Rectal smooth muscle tissue (tissue), 1 donor: ENCODE measurements around the gene DZANK1.
"Not testable (repeated sequence)": the region's sequence is repeated elsewhere in the genome, so short reads cannot be mapped to it uniquely, and the experiment has no call there.

Experiments used
- H3K27ac ChIP-seq: one replicate; pipeline ENCODE4 v1.7.0; 2013; ENCODE audit warnings: low read depth, low read length, inconsistent platforms
- H3K27me3 ChIP-seq: one replicate; pipeline ENCODE4 v1.7.0; 2013; ENCODE audit warnings: low read length; ENCODE audit not compliant: control insufficient read depth, insufficient read depth
- H3K36me3 ChIP-seq: one replicate; pipeline ENCODE4 v1.7.0; 2013; ENCODE audit warnings: low read length; ENCODE audit not compliant: control insufficient read depth, insufficient read depth
- H3K4me1 ChIP-seq: one replicate; pipeline ENCODE4 v1.7.0; 2013; ENCODE audit warnings: low read length; ENCODE audit not compliant: control insufficient read depth, insufficient read depth
- H3K4me3 ChIP-seq: one replicate; pipeline ENCODE4 v1.7.0; 2013; ENCODE audit warnings: low read length
- H3K9ac ChIP-seq: one replicate; pipeline ENCODE4 v1.7.0; 2013; ENCODE audit warnings: low read length

The DZANK1 gene

GRCh38 chr20:18466894-18467730 is at the start of gene DZANK1, which contains the start of gene POLR3F:
Gene DZANK1, minus strand, starts transcription at chr20:18467030. Its CDS starts 1,672 bp downstream, at chr20:18465358.
Gene POLR3F, plus strand, starts transcription at chr20:18467390. Its CDS starts 117 bp downstream, at chr20:18467507.
- H3K27ac ChIP-seq, result peak within 1 kb of the TSS; percentile 94
- H3K4me3 ChIP-seq, result peak within 1 kb of the TSS; percentile 90
- H3K4me1 ChIP-seq, result peaks cover 6% of the 10 kb centered on the region
- H3K9ac ChIP-seq, result peak within 1 kb of the TSS; percentile 40
- H3K27me3 ChIP-seq, result no peaks in the 10 kb centered on the region
- peaks cover 6% of the 10 kb centered on the region for H3K36me3 ChIP-seq

- H3K27me3 ChIP-seq, result no peaks in the 10 kb centered on the region
- peaks cover 8% of the 10 kb centered on the region for H3K36me3 ChIP-seq
- no peak overlapping the region for H3K9ac ChIP-seq
- H3K4me1 ChIP-seq, result no peaks in the 10 kb centered on the region
- H3K4me3 ChIP-seq, result no peak overlapping the region
- H3K27ac ChIP-seq, result no peak overlapping the region
Measured at GRCh38 chr20:18515973-18516372, 49.1 kb upstream of the DZANK1 start.

GRCh38 chr20:18514127-18514526 is 47.3 kb upstream of the DZANK1 start:
- Histone ChIP-seq H3K27me3 (no peaks in the 10 kb centered on the region), H3K36me3 (peaks cover 8% of the 10 kb centered on the region), H3K9ac (no peak overlapping the region), H3K4me1 (no peaks in the 10 kb centered on the region), H3K4me3 (no peak overlapping the region), H3K27ac (no peak overlapping the region)

- peaks cover 8% of the 10 kb centered on the region for H3K36me3 ChIP-seq
- H3K4me1 ChIP-seq, result peaks cover 3% of the 10 kb centered on the region
- no peak overlapping the region for H3K4me3 ChIP-seq
- H3K27ac ChIP-seq, result no peak overlapping the region
- H3K27me3 ChIP-seq, result no peaks in the 10 kb centered on the region
- H3K9ac ChIP-seq, result no peak overlapping the region
Measured at GRCh38 chr20:18513208-18513607, 46.4 kb upstream of the DZANK1 start.

GRCh38 chr20:18511571-18511970 is 44.7 kb upstream of the DZANK1 start:
- H3K9ac ChIP-seq, result no peak overlapping the region
- no peak overlapping the region for H3K4me3 ChIP-seq
- H3K27ac ChIP-seq, result no peak overlapping the region
- no peaks in the 10 kb centered on the region for H3K27me3 ChIP-seq
- peaks cover 6% of the 10 kb centered on the region for H3K4me1 ChIP-seq
- peaks cover 8% of the 10 kb centered on the region for H3K36me3 ChIP-seq

GRCh38 chr20:18507218-18508191 is 40.7 kb upstream of the DZANK1 start, which contains the start of gene SEC23B:
Gene SEC23B, plus strand, starts transcription at chr20:18507940. Its CDS starts 2,896 bp downstream, at chr20:18510836.
- H3K9ac ChIP-seq, result peak within 1 kb of the TSS; percentile 90
- peaks cover 6% of the 10 kb centered on the region for H3K4me1 ChIP-seq
- no peaks in the 10 kb centered on the region for H3K36me3 ChIP-seq
- peak within 1 kb of the TSS; percentile 98 for H3K4me3 ChIP-seq
- peak within 1 kb of the TSS; percentile 98 for H3K27ac ChIP-seq
- no peaks in the 10 kb centered on the region for H3K27me3 ChIP-seq

- peak overlapping the region; percentile 98 for H3K27ac ChIP-seq
Measured at GRCh38 chr20:18506744-18507143, 39.9 kb upstream of the DZANK1 start.

GRCh38 chr20:18504479-18505060 is 37.7 kb upstream of the DZANK1 start:
- no peak overlapping the region for H3K9ac ChIP-seq
- H3K4me3 ChIP-seq, result no peak overlapping the region
- no peaks in the 10 kb centered on the region for H3K27me3 ChIP-seq
- peaks cover 6% of the 10 kb centered on the region for H3K4me1 ChIP-seq
- no peak overlapping the region for H3K27ac ChIP-seq
- H3K36me3 ChIP-seq, result no peaks in the 10 kb centered on the region

More at GRCh38 chr20:18506744-18507143, 39.9 kb upstream of the DZANK1 start:
- H3K4me1 ChIP-seq, result peaks cover 6% of the 10 kb centered on the region
- no peaks in the 10 kb centered on the region for H3K27me3 ChIP-seq
- H3K4me3 ChIP-seq, result peak overlapping the region; percentile 98
- no peaks in the 10 kb centered on the region for H3K36me3 ChIP-seq
- no peak overlapping the region for H3K9ac ChIP-seq

- H3K9ac ChIP-seq, H3K27ac ChIP-seq, H3K27me3 ChIP-seq, H3K36me3 ChIP-seq, H3K4me3 ChIP-seq, H3K4me1 ChIP-seq: not testable (repeated sequence)
Measured at GRCh38 chr20:18501672-18502071, 34.8 kb upstream of the DZANK1 start.

- peaks cover 6% of the 10 kb centered on the region for H3K4me1 ChIP-seq
- H3K9ac ChIP-seq, result no peak overlapping the region
- no peaks in the 10 kb centered on the region for H3K27me3 ChIP-seq
- H3K27ac ChIP-seq, result no peak overlapping the region
- H3K36me3 ChIP-seq, result no peaks in the 10 kb centered on the region
- H3K4me3 ChIP-seq, result peak overlapping the region; percentile 95
Measured at GRCh38 chr20:18497603-18498002, 30.8 kb upstream of the DZANK1 start.

GRCh38 chr20:18496740-18497592 is 30.1 kb upstream of the DZANK1 start, which contains the start of gene RBBP9:
Gene RBBP9, minus strand, starts transcription at chr20:18497225. Its CDS starts 58 bp downstream, at chr20:18497167.
- peaks cover 6% of the 10 kb centered on the region for H3K4me1 ChIP-seq
- H3K4me3 ChIP-seq, result peak within 1 kb of the TSS; percentile 95
- H3K27me3 ChIP-seq, result no peaks in the 10 kb centered on the region
- H3K36me3 ChIP-seq, result no peaks in the 10 kb centered on the region
- H3K9ac ChIP-seq, result peak within 1 kb of the TSS; percentile 35
- peak within 1 kb of the TSS; percentile 67 for H3K27ac ChIP-seq
